Activated CD4-positive, alpha-beta T cell treated with anti-CD3 and anti-CD28 coated beads for 4 hours (primary cell): Measurements from ENCODE around the gene RETREG2.

Experiments
- DNase-seq, 2 donors: peaks; one replicate each; pipeline ENCODE4 v3.0.0-alpha.2; 2020

Gene RETREG2

DNA sequence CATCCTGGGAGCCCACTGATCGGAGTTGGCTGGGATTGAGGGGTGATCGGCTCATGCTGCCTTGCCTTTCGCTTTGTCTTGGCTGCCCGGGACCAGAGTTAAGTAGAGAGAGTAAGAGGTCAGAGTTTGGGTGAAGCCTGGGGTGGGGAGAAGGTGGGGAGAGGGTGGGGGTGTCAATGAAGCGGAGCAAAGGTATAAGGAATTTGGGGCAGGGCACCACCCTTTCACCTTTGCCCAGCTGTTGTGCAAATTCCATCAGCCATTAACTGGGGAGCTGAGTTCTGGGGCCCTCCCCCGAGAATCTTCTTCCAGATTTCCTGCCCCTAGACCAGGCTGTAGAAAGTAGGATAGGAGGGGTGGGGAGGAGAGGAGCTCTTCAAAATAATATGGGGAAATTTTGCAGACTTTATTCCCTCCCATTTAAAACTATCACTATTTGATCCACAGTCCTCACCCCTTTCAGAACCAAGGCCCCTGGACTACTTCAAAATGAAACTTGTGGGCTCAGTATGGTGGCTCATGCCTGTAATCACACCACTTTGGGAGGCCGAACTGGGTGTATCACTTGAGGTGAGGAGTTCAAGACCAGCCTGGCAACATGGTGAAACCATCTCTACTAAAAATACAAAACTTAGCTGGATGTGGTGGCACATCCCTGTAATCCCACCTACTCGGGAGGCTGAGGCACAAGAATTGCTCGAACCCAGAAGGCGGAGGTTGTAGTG lies 8.0 kb upstream of the RETREG2 start, which contains the start of gene SLC23A3:
Gene SLC23A3 (minus strand): TSS at position 100 of the 725 bp plus-strand sequence. CDS start 45 bp downstream, at position 55.
- no peak for DNase-seq

- DNase-seq = peak; percentile 21 to 43
Observed at GRCh38 chr2:219171231-219171651, 6.8 kb upstream of the RETREG2 start.

- no peak for DNase-seq
Observed at GRCh38 chr2:219172231-219173154, 5.6 kb upstream of the RETREG2 start.

DNA sequence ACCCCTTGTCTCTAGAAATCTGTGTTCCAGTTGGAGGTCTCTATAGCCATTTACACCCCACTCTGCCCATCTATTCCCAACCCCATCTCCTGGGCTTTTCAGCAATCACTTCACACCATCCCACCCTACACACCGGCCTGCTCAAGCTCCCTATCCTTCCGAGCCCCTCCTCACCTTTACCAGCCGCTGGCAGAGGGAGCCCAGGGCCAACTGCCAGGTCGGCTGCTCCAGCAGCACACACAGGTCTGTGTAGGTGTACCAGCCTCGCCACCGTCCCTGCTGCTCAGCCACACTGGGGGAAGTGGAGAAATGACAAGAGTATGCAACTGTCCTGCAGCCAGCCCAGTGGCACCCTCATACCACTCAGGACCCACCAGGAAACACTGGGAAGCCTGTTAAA lies 4.9 kb upstream of the RETREG2 start:
- no peak for DNase-seq

DNA sequence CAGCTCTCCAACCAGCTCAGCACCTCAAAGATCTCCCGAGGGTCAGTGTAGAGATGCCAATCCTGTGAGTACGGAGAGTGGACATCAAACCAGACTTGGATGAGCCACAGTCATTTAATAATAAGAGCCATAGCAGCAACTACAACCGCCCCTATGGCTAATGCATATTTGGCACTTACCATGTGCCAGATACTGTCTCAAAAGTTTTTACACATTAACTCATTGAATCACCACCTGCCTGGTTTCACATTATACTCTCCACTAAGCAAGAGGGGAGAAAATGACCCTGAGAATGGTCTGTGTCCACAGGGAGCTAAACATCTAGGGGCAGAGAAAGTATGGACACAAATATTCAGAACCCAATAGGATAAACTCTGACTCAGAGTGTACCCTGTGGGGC lies 3.9 kb upstream of the RETREG2 start:
- DNase-seq = no peak

- no peak for DNase-seq
Observed at GRCh38 chr2:219174801-219175200, 3.3 kb upstream of the RETREG2 start.

DNA sequence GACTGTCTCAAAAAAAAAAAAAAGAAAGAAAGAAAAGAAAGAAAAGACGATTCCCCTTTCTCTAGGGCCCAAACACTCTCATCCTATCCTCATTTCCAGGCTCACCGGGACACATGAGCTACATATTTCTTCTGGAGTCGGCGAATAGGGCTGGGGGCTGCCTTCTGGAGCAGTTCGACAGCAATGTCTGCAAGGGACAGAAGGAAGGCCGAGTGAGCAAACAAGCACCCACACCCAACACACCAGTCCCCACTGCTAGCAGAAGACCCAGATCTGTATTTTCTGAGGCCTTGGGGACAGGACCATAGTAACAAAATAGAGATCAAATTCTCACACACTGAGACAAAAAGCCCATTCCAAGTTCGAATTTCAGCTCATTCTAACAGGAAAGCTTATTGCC lies 2.6 kb upstream of the RETREG2 start:
- no peak for DNase-seq

DNA sequence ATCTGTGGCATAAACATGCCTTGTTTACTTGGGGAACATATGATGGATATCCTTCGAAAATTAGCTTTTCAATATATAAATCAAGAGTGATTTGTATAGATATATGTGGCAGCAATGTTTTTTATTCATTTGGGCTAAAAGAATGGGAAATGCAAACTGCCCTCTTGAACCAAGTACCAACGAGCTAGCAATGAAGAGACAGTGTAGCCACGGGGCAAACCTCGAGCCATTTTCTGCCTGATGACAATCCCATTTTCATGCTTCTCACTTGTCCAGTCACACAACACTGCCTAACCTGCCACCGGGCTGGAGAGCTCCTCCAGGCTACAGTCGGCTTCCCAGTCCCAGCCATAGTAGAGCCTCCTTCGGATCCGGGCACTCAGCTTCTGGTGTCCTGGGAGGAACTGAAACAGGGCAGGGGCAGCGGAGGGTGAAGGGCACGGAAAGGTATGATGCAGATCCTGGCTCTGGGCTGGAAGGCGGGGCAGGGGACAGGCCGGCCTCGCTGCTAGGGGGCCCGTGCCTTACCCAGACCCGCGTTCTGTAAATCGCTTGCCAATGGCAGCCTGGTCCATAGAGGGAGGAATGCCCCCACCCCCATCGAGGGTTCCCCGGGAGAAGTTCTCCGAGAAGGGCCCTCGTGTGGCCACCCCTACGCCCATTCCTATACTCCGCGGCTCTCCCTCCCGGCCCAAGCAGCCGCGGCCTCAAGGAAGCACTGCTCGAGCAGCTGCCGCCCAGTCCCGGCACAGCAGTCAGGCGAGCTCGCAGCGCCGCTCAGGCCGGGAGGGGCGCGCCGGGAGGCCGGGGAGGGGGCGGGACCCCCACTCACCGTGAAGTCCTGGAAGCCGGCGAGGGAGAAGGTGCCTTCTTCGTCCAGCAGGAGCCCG lies 1.9 kb upstream of the RETREG2 start:
- DNase-seq = peak; percentile 17 to 21

DNA sequence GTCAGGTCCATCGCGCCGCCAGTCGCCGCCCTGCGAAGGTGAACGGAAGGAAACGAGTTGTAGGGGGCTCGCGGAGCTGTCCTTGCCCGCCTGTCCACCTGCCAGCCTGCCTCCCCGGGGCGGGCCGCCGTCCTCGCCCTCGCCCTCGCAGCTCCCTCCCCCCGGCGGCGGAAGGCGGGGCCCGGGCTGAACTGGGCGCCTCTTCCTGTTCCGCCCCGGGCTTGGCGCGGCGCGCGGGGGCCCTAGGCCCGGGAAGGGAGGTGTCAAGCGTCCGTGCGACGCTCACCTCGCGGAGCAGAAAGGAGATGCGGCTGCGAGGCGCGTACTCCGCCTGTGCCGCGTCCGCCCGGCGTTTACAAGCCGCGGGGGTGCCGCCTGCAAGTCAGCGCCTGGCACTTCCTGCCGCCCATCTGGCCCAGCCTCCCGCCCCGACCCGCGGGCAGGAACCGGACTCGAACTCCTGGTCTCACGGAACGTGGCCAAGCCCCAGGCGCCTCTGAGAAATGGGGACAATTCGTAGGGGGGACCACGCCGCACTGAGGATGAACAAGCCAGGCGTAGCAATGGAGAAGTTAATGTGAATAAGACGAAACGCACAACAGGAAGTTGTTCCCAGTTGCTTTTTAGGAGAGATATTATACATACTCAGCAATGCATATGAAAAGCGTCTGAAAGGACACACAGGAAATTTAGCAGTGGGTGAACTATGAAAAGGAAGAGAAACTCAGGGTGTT lies 1.1 kb upstream of the RETREG2 start, which contains the start of gene CNPPD1:
Gene CNPPD1 (minus strand): TSS at position 108 of the 734 bp plus-strand sequence. CDS start 97 bp downstream, at position 11.
- peak; percentile 79 to 82 for DNase-seq

DNA sequence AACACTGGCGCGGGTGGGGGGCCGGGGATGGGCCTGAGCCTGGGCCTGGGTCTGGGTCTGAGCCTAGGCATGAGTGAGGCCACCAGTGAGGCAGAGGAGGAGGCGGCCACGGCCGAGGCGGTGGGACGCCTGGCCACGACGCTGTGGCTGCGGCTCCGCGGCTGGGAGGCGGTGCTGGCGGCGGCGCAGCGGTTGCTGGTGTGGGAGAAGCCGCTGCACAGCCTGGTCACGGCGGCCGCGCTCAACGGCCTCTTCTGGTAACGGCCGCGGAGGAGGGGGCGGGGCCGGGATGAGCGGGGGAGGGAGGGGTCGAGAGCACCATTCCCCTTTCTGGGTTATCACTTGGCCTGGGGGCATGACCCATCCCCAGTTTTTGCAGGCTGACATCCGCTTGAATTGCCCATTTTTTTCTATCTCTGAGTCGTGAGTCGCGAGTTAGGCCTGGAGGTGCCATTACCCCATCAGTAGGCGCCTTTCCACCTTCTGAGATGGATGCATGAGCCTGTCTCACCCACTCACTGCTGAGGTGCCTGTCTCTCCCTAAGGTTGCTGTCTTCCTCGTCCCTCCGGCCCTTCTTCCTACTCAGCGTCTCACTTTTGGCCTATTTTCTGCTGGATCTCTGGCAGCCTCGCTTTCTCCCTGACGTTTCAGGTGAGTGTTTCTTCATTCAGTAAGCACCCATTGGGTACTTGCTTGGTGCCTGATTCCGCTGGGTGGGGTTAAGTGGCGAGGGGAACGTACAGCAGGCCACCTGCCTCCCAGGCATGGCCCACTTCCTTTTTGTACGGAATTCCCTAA lies 501 bp downstream of the RETREG2 start:
- peak in 1 of 2 donors; percentile 37 for DNase-seq

DNA sequence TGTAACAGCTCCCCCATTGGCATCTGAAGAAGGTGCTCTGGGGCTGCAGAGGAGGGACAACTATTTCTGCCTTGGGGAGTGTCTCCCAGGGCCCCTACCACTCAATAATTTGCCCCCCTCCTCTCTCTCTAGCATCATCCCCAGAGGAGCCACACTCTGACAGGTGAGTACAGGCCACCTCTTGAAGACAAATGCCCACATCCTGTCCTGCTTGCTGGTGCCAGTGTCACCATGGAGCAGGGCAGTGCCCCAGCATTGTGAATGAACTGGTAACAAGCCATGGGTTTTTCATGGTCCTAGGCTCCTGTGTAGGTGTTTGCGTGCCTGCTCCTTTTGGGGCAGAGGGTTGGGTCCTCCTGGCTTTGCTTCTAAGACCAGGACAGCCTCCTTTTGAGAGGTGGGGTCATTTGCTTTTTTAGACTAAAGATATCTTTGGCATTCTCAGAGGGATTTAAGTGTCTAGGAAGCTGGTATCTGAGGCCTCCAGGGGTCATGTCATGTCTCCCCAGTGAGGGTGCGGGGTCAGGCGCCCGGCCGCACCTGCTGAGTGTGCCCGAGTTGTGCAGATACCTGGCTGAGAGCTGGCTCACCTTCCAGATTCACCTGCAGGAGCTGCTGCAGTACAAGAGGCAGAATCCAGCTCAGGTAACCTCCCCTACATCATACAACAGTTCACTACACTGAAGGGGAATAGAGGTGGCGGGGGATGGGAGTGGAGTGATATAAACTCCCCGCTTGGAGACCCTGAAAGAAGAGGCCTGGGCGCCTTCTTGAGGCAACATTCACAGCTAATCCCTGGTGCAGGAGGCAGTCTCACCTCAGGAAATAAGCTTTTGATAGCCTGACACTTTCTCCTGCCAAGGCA lies 1.8 kb downstream of the RETREG2 start:
- DNase-seq = no peak

DNA sequence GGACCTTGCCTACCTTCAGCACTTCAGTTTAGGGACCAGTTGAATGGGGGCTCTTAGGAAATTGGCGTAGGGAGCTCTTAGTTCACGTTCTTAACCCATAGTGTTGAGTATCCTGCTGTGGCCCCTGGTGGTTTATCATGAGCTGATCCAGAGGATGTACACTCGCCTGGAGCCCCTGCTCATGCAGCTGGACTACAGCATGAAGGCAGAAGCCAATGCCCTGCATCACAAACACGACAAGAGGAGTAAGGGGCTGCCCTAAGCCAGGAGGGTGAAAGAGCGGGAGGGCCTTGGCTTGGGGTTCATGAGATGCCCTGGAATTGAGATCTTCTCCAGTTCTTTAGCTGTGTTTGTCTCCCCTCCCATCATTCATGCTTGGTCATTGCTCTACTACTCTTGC lies 2.9 kb downstream of the RETREG2 start:
- no peak for DNase-seq

DNA sequence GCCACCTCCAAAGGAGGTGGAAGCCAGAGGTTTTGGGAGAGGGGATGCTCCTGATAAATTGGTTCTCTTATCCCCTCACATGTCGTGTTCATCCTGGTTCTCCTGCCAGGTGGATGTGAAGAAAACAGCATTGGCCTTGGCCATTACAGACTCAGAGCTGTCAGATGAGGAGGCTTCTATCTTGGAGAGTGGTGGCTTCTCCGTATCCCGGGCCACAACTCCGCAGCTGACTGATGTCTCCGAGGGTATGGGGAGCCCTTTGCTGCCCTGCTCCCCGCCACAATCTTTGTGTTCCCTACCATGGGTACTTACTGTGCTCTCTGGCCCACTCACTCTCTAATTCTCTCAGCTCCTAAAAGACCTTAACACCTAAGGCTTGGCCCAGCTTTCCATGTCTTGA lies 3.5 kb downstream of the RETREG2 start:
- DNase-seq = no peak

DNA sequence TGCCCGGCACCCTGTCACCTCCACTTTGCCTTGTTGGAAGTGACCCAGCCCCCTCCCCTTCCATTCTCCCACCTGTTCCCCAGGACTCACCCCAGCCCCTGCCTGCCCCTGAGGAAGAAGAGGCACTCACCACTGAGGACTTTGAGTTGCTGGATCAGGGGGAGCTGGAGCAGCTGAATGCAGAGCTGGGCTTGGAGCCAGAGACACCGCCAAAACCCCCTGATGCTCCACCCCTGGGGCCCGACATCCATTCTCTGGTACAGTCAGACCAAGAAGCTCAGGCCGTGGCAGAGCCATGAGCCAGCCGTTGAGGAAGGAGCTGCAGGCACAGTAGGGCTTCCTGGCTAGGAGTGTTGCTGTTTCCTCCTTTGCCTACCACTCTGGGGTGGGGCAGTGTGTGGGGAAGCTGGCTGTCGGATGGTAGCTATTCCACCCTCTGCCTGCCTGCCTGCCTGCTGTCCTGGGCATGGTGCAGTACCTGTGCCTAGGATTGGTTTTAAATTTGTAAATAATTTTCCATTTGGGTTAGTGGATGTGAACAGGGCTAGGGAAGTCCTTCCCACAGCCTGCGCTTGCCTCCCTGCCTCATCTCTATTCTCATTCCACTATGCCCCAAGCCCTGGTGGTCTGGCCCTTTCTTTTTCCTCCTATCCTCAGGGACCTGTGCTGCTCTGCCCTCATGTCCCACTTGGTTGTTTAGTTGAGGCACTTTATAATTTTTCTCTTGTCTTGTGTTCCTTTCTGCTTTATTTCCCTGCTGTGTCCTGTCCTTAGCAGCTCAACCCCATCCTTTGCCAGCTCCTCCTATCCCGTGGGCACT lies 4.5 kb downstream of the RETREG2 start:
- DNase-seq = no peak

- no peak for DNase-seq
Observed at GRCh38 chr2:219183151-219183772, 5.2 kb downstream of the RETREG2 start.

GRCh38 chr2:219184121-219184520 lies 6.0 kb downstream of the RETREG2 start:
- DNase-seq = no peak

GRCh38 chr2:219186754-219187456 lies 8.8 kb downstream of the RETREG2 start:
- DNase-seq = no peak

DNA sequence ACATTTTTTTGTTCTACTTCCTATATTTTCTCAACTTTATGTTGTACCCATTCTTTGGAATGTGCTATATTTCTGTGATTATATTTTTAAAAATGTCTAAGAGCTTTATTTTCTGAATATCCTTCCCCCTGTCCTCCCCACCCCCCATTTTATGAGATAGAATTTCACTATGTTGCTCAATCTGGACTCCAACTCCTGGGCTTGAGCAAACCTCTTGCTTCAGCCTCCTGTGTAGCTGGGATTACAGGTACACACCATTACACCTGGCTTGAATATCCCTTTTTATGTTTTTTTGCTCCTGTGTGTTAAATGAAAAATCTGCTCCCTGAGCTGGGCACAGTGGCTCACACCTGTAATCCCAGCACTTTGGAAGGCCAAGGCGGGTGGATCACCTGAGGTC lies 19.3 kb downstream of the RETREG2 start:
- no peak for DNase-seq
